HFFc6 (cell line): Measurements from ENCODE around the gene PGAP3. TPM values are rescaled to one million over a fixed set of nuclear protein-coding genes. Genes with fewer than 3 reads are reported as not detected.

Experiments
- DNase-seq: peaks from one replicate; pipeline ENCODE4 v3.0.0-alpha.2; 2018
- H3K27ac Mint-ChIP-seq: 2 replicates; pipeline ENCODE4 v1.8.0; 2020; ENCODE audit warnings: mild to moderate bottlenecking, mixed read lengths
- H3K27me3 Mint-ChIP-seq: 2 replicates; pipeline ENCODE4 v1.8.0; 2021; ENCODE audit warnings: mild to moderate bottlenecking, moderate library complexity, mixed read lengths; ENCODE audit not compliant: insufficient read depth
- H3K36me3 Mint-ChIP-seq: 2 replicates; pipeline ENCODE4 v1.8.0; 2021; ENCODE audit warnings: low read depth, mixed read lengths
- H3K4me1 Mint-ChIP-seq: 2 replicates; pipeline ENCODE4 v1.8.0; 2020; ENCODE audit warnings: low read depth, mixed read lengths
- H3K4me3 Mint-ChIP-seq: 2 replicates; pipeline ENCODE4 v1.8.0; 2020; ENCODE audit warnings: mild to moderate bottlenecking, moderate library complexity, mixed read lengths
- H3K9me3 Mint-ChIP-seq: 2 replicates; pipeline ENCODE4 v1.8.0; 2020; ENCODE audit warnings: mild to moderate bottlenecking, mixed read lengths
- total RNA-seq, 6 experiments: library from RNA; stranded (reverse); fragmentation: NEBNext Ultra II Directional; extraction: Animal tissue kit (Norgen Biotek cat#: 25700); gene quantifications; 2 replicates in 1 of 6; 3 replicates in 5 of 6; pipeline ENCODE4 v1.2.3, GENCODE V29; 2021
- TF ChIP-seq, protein P1 (sequence below): fragments of 200-600 bp; sonication (generic); IDR thresholded peaks from 2 replicates; pipeline ENCODE4 v1.5.0; 2021; ENCODE audit warnings: antibody characterized with exemption, mild to moderate bottlenecking

Gene PGAP3
- total RNA-seq, 6 experiments from 2014 or later: 9.9 to 15.5 (median 12.7) TPM

- no peaks in the 10 kb centered on the region for H3K4me1 Mint-ChIP-seq
- H3K36me3 Mint-ChIP-seq: peaks cover 4% of the 10 kb centered on the region; the same call in 1 of the 2 replicates
- TF ChIP-seq, protein P1, sequence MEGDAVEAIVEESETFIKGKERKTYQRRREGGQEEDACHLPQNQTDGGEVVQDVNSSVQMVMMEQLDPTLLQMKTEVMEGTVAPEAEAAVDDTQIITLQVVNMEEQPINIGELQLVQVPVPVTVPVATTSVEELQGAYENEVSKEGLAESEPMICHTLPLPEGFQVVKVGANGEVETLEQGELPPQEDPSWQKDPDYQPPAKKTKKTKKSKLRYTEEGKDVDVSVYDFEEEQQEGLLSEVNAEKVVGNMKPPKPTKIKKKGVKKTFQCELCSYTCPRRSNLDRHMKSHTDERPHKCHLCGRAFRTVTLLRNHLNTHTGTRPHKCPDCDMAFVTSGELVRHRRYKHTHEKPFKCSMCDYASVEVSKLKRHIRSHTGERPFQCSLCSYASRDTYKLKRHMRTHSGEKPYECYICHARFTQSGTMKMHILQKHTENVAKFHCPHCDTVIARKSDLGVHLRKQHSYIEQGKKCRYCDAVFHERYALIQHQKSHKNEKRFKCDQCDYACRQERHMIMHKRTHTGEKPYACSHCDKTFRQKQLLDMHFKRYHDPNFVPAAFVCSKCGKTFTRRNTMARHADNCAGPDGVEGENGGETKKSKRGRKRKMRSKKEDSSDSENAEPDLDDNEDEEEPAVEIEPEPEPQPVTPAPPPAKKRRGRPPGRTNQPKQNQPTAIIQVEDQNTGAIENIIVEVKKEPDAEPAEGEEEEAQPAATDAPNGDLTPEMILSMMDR: no peak
- H3K9me3 Mint-ChIP-seq: no peaks in the 10 kb centered on the region
- H3K27me3 Mint-ChIP-seq: peaks cover 2% of the 10 kb centered on the region; the same call in 1 of the 2 replicates
- DNase-seq: no peak
- H3K4me3 Mint-ChIP-seq: no peak overlapping the region
- no peak overlapping the region for H3K27ac Mint-ChIP-seq
These were observed 22.4 kb upstream of the PGAP3 start for GRCh38 chr17:39709998-39710964.

GRCh38 chr17:39709319-39709997, 21.6 kb upstream of the PGAP3 start:
- no peak overlapping the region for H3K27ac Mint-ChIP-seq
- DNase-seq: no peak
- TF ChIP-seq, protein P1: no peak
- peaks cover 2% of the 10 kb centered on the region; the same call in 1 of the 2 replicates for H3K27me3 Mint-ChIP-seq
- H3K9me3 Mint-ChIP-seq: no peaks in the 10 kb centered on the region
- H3K4me1 Mint-ChIP-seq: peaks cover 5% of the 10 kb centered on the region; the same call in 1 of the 2 replicates
- peaks cover 4% of the 10 kb centered on the region; the same call in 1 of the 2 replicates for H3K36me3 Mint-ChIP-seq
- H3K4me3 Mint-ChIP-seq: no peak overlapping the region

- TF ChIP-seq, protein P1: no peak
- Mint-ChIP-seq H3K4me1 (peaks cover 22% of the 10 kb centered on the region), H3K27ac (no peak overlapping the region), H3K27me3 (peaks cover 3% of the 10 kb centered on the region; the same call in 1 of the 2 replicates), H3K36me3 (peaks cover 4% of the 10 kb centered on the region; the same call in 1 of the 2 replicates), H3K4me3 (no peak overlapping the region), H3K9me3 (no peaks in the 10 kb centered on the region)
- DNase-seq: no peak
These were observed 19.1 kb upstream of the PGAP3 start for GRCh38 chr17:39706921-39707337.

DNA sequence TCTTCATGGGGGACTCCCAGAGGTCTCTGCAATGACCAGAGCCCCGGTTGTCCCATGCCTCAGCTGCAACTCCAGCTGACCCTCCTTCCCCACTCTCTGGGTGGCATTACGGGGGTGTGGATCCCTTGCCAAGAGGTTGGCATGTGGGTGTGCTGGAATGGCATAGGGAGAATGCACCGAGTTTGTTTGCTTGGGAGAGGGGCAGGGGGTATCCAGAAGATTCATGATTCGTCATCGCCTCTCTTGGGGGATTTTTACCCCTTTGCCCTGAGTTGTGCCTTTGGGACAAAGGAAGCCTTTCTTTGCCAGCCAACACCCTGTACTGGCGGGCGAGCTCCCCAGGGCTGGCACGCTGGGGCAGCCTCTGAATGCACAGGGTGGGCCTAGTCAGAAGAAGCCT, 18.5 kb upstream of the PGAP3 start:
- TF ChIP-seq, protein P1: no peak
- peaks cover under 1% of the 10 kb centered on the region; the same call in 1 of the 2 replicates for H3K36me3 Mint-ChIP-seq
- H3K4me1 Mint-ChIP-seq: peaks cover 27% of the 10 kb centered on the region
- no peak overlapping the region for H3K27ac Mint-ChIP-seq
- H3K9me3 Mint-ChIP-seq: no peaks in the 10 kb centered on the region
- no peak overlapping the region for H3K4me3 Mint-ChIP-seq
- peaks cover 2% of the 10 kb centered on the region; the same call in 1 of the 2 replicates for H3K27me3 Mint-ChIP-seq
- no peak for DNase-seq

GRCh38 chr17:39705786-39706348, 18.0 kb upstream of the PGAP3 start:
- Mint-ChIP-seq H3K4me3 (no peak overlapping the region), H3K27ac (no peak overlapping the region), H3K36me3 (no peaks in the 10 kb centered on the region), H3K27me3 (peaks cover 2% of the 10 kb centered on the region), H3K9me3 (no peaks in the 10 kb centered on the region), H3K4me1 (peaks cover 33% of the 10 kb centered on the region)
- TF ChIP-seq, protein P1: no peak
- no peak for DNase-seq
